HK-2 (cell line): ENCODE measurements around the gene E2F6.

Experiments used
- DNase-seq: peaks from one replicate; pipeline ENCODE4 v3.0.0-alpha.2; 2018; ENCODE audit not compliant: unreplicated experiment

E2F6 gene

GRCh38 chr2:11465485-11466306 lies at the start of gene E2F6:
Gene E2F6 (minus strand): TSS chr2:11466161. CDS start chr2:11465879, 282 bp downstream.
- DNase-seq = peak; percentile 97

- DNase-seq = no peak
These were observed 49.6 kb upstream of the E2F6 start for GRCh38 chr2:11515490-11515981.

GRCh38 chr2:11514904-11515303 lies 48.9 kb upstream of the E2F6 start:
- DNase-seq = no peak

GRCh38 chr2:11514081-11514730 lies 48.2 kb upstream of the E2F6 start:
- DNase-seq = no peak

- no peak for DNase-seq
These were observed 47.4 kb upstream of the E2F6 start for GRCh38 chr2:11513319-11513718.

- DNase-seq = no peak
These were observed 46.5 kb upstream of the E2F6 start for GRCh38 chr2:11512431-11512830.

GRCh38 chr2:11509657-11510360 lies 43.8 kb upstream of the E2F6 start:
- DNase-seq = no peak

- DNase-seq = no peak
These were observed 42.3 kb upstream of the E2F6 start for GRCh38 chr2:11508279-11508678.

GRCh38 chr2:11507517-11507916 lies 41.6 kb upstream of the E2F6 start:
- no peak for DNase-seq

- DNase-seq = no peak
These were observed 40.6 kb upstream of the E2F6 start for GRCh38 chr2:11506611-11506969.

- DNase-seq = peak; percentile 24
These were observed 40.0 kb upstream of the E2F6 start for GRCh38 chr2:11505652-11506610.

- DNase-seq = no peak
These were observed 37.5 kb upstream of the E2F6 start for GRCh38 chr2:11503354-11503927.

GRCh38 chr2:11502740-11503292 lies 36.9 kb upstream of the E2F6 start:
- no peak for DNase-seq

GRCh38 chr2:11500702-11501303 lies 34.8 kb upstream of the E2F6 start:
- no peak for DNase-seq

GRCh38 chr2:11499081-11499743 lies 33.3 kb upstream of the E2F6 start:
- DNase-seq = no peak

GRCh38 chr2:11498543-11499034 lies 32.6 kb upstream of the E2F6 start:
- no peak for DNase-seq

GRCh38 chr2:11495844-11496681 lies 30.1 kb upstream of the E2F6 start:
- DNase-seq = no peak

- DNase-seq = no peak
These were observed 28.3 kb upstream of the E2F6 start for GRCh38 chr2:11494310-11494709.

GRCh38 chr2:11493282-11493681 lies 27.3 kb upstream of the E2F6 start:
- no peak for DNase-seq
